Measurements from ENCODE around the gene CCZ1.

DNA sequence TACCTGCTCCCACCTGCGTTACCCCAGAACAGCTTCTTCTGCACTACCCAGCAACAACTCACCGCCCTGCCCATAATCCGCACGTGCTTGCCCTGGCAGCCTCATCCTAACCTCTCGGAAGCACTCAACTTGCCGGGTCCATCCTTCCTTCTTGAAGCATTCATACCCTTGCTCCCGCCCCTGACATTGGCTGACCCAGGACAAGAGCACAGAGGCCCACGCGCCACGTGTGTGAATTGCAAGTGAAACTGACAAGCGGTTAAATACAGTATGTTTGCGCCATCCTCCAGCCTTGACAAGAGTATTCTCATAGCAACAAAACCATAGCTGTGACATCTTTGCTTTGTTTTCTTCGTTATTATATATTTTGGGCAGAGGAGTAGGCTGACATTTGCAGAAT, 28.8 kb upstream of the CCZ1 start:
- TF ChIP-seq BACH2 (CRISPR knock-in tag; IDR thresholded peaks at IDR 0.05; ENCODE audit: borderline replicate concordance) (no peak), ESRRG (CRISPR knock-in tag; IDR thresholded peaks at IDR 0.05) (no peak), ZNF565 (CRISPR knock-in tag; conservative IDR thresholded peaks at IDR 0.05; ENCODE audit: low read depth) (no peak), OSR1 (CRISPR knock-in tag; IDR thresholded peaks at IDR 0.05) (no peak), ARNTL (CRISPR knock-in tag; IDR thresholded peaks at IDR 0.05; ENCODE audit: borderline replicate concordance, low read depth) (no peak), TOX (CRISPR knock-in tag; IDR thresholded peaks at IDR 0.05; ENCODE audit: borderline replicate concordance) (no peak), PATZ1 (CRISPR knock-in tag; IDR thresholded peaks at IDR 0.05; ENCODE audit: borderline replicate concordance) (no peak), ZC3H10 (CRISPR knock-in tag; IDR thresholded peaks at IDR 0.05) (no peak), ZFP30 (CRISPR knock-in tag; IDR thresholded peaks at IDR 0.05) (no peak)
